Coronary artery (tissue), 2 donors: Measurements from ENCODE around the gene HOXB7.

ENCODE experiments used
- DNase-seq: peaks from one replicate; pipeline ENCODE4 v3.0.0-alpha.2; 2017; ENCODE audit warnings: low spot score
- H3K27ac ChIP-seq, 2 donors: fragments of 200-600 bp; sonication (generic); one replicate each; pipeline ENCODE4 v1.5.1; 2016 to 2019
- H3K4me3 ChIP-seq: fragments of 200-600 bp; sonication (generic); 2 replicates; pipeline ENCODE4 v1.5.1; 2016; ENCODE audit warnings: mild to moderate bottlenecking, moderate library complexity
- CTCF ChIP-seq: fragments of 200-600 bp; sonication (generic); IDR thresholded peaks from one replicate; pipeline ENCODE4 v1.5.1; 2019; ENCODE audit warnings: antibody characterized with exemption

The HOXB7 gene

GRCh38 chr17:48641541-48642058 is 30.8 kb upstream of the HOXB7 start:
- no peak for DNase-seq
- Histone ChIP-seq H3K27ac (no peak overlapping the region), H3K4me3 (no peak overlapping the region)
- no peak for TF ChIP-seq CTCF

DNA sequence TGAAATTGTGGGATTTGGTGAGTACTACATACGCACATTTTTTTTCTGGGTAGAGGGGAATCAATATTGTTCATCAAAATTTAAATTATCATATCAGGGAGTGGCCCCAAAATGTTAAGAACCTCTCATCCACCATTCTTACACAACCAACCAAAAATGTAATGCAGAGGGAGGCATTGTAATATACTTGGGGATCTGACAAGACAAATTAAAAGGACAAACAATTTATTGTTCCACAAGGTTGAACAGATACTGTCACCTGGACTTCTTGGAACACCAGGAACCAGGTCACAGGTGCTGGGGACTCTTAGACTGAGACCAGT is 30.0 kb upstream of the HOXB7 start:
- H3K27ac ChIP-seq: no peak overlapping the region
- no peak for DNase-seq
- TF ChIP-seq CTCF: no peak
- H3K4me3 ChIP-seq: no peak overlapping the region

DNA sequence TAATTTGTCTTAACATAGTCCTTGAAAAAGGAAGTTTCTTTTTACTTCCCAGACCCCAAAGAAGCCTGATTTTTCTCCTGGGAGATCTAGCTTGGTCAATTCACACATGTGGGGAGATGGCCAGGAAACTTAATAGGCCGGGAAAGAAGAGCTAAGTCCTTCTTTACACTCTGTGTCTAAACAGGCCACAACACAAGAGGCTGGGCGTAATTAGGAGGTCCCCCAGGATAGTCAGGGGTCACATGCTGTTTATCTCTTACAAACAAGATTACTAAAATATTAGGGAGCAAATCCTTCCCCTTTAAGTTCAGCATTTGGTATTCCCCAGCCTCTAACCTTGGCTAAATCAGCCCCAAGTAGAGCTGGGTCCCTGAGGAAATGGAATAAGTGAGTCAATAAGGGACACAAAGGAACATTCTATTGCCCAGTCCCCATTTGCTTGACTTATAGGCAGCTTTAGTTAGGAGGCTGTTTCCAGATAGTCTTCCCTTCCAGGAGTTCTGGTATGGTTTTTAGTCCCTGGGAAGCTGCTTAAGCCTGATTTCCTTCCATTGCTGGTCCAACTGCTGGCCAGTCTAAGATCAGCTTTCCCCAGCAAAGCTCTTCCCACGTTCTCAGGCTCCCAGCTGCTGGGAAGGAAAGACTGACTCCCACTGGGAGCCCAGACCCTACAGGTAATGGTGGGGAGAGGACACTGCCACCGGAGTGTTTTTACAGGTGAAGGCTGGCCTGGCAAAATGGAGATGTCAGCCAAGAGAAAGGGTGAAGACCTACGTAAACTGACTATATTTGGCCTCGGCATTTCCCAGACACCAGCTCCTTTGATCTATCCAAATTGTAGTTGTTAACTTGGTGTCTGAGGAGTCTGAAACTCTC is 29.4 kb upstream of the HOXB7 start:
- no peak for TF ChIP-seq CTCF
- H3K27ac ChIP-seq: no peak overlapping the region
- H3K4me3 ChIP-seq: no peak overlapping the region
- DNase-seq: no peak

DNA sequence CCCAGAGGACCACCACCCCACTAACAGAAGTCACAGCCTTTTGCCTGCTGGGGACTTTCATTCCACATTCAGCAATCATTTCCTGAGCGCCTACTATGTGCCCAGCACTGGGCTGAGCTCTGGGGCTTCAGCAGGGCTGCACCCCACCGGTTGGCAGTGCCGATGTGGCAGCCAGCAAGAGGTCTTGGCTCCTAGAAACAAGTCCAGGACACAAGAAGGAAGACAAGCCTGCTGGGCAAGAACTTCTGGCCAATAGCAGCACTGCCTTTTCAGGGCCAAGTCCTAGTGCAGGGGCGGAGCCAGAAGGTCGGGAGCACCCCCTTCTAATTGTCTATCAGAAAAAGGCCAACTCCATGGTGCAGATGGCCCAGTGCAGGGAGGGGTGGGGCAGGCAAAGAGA is 28.3 kb upstream of the HOXB7 start:
- H3K27ac ChIP-seq: no peak overlapping the region
- no peak for TF ChIP-seq CTCF
- H3K4me3 ChIP-seq: no peak overlapping the region
- DNase-seq: no peak

GRCh38 chr17:48637323-48638260 is 26.8 kb upstream of the HOXB7 start:
- no peak for DNase-seq
- no peak for TF ChIP-seq CTCF
- H3K27ac ChIP-seq: no peak overlapping the region
- no peak overlapping the region for H3K4me3 ChIP-seq

DNA sequence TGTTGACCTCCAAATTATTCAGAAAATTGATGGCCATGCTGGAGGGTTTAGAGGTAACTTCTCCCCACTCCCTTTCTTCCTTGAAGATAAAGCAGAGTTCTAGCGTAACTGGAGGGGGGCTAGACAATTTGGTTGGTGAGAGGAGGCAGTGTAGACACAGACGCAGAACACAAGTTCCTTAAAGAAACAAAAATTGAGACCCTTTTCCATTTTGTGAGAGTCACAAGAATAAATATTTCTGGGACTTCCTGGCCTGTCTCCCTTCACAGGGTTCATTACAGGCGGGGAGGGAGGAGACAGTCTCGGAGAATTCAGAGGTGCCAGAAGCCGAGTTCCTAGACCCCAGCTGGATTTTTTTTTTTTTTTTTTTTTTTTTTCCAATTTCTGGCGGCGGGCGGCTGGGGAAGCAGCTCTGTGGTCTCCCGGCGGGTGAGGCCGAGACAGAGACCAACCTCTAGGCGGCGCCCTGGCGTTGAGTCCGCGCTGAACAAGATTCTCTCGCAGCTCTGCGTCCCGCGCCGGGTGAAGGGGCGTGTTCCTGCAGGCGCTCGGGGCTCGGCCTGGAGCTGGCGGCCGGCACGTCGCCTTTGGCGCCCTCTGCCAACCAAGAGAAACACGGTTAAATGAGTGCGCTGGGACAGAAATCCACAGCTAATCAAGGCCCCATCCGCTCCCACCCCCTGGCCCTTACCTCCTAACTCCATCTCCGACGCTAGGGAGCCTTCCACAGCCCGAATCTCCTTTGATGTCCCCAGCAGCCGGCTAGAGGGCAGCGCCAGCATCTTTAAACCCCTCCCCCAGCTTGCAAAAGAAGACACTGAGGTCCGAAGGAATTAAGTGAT is 25.6 kb upstream of the HOXB7 start:
- DNase-seq: no peak
- Histone ChIP-seq H3K4me3 (no peak overlapping the region), H3K27ac (no peak overlapping the region)
- peak; percentile 19 for TF ChIP-seq CTCF
